ACHN (cell line): Measurements from ENCODE around the gene CLDN5.
"Not testable (repeated sequence)": the region's sequence is repeated elsewhere in the genome, so short reads cannot be mapped to it uniquely, and the experiment has no call there.

Experiments
- DNase-seq: peaks from one replicate; pipeline ENCODE4 v3.0.0-alpha.2; 2015
- in situ Hi-C: cut with HindIII; loops from 2 replicates; pipeline ENCODE4 v1.10.0; 2017; ENCODE audit warnings: low sequenced_read_pairs, low pct_ligation_motif_present, low pct_unique_long_range_greater_than_20kb

The CLDN5 gene

DNA sequence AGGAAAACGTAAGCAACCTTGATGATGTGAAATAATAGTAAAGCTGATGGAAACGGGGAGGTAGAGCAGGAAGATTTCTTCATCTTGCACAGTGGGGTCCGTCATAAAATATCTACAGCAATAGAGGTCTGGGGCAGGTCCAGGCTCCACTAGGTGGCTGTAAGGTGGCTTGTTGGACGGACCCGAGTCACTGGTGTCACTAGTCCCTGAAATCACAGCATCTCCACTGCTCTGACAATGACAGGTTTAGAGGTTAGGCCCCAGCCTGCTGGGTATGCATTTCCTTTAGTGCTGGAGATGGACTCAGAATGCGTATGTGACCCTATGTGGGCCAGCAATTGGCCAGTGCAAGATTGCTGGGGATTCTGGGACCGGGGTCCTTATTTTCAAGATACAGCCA, 25.2 kb upstream of the CLDN5 start:
- in situ Hi-C loops = no loop called here
- no peak for DNase-seq

DNA sequence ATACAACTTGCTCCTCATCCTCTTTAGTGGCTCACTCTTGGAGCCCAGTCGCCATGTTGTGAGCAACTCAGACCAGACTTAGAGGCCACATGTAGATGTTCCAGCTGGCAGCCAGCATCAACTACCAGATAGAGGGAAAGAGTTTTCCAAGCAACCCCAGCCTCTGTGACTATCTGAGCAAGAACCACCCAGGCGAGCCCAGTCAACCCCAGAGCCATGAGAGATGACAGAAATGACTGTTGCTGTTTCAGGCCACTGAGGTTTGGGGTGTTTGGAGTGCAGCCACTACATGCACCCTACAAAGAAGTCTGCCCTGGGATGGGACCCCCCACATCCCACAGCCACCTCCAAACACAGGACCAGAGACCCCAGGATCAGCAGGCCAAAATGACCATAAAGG, 24.8 kb upstream of the CLDN5 start:
- DNase-seq = no peak
- in situ Hi-C loops = no loop called here

DNA sequence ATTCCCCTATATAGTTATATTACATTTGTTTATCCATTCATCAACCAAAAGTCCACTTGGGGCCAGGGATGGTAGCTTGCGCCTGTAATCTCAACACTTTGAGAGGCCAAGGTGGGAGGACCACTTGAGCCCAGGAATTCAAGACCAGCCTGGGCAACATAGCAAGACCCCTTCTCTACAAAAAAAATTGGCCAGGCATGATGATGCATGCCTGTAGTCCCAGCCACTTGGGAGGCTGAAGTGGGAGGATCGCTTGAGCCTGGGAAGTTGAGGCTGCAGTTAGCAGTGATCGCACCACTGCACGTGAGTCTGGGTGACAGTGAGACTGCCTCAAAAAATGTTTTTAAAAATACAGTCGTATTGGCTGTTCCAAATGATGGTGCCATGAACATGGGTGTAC, 24.2 kb upstream of the CLDN5 start:
- DNase-seq, in situ Hi-C loops: not testable (repeated sequence)

DNA sequence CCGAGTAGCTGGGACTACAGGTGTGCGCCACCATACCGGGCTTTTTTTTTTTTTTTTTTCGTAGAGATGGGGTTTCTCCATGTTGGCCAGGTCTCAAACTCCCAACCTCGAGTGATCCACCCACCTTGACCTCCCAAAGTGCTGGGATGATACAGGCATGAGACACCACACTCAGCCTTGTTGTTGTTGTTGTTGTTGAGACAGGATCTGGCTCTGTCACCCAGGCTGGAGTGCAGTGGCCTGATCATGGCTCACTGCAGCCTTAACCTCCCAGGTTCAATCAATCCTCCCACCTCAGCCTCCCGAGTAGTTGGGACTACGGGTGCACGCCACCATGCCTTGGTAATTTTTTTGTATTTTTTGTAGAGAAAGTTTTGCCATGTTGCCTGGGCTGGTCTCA, 23.4 kb upstream of the CLDN5 start:
- in situ Hi-C loops = no loop called here
- DNase-seq = no peak

DNA sequence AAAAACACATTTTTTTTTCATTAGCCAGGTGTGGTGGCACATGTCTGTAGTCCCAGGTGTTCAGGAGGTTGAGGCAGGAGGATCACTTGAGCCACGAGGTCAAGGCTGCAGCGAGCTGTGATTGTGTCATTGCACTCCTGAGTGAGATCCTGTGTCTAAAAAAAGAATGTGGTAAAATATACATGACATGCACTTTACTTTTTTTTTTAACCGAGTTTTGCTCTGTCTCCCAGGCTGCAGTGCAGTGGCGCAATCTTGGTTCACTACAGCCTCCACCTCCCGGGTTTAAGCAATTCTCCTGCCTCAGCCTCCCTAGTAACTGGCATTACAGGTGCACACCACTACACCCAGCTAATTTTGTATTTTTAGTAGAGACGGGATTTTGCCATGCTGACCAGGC, 22.5 kb upstream of the CLDN5 start:
- in situ Hi-C loops = no loop called here
- no peak for DNase-seq

DNA sequence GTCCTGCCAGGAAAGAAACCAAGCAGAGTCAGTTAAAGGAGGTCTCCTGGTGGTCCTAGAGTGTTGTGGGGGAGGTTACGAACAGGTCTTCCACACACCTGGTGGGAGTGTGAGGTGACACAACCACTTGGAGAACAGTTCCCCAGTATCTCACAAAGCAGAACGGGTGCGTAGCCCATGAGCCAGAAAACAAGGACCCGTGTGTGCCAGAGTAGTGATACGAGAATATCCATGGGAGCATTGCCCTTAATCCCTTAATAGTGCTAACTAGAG, 21.7 kb upstream of the CLDN5 start:
- in situ Hi-C loops = no loop called here
- no peak for DNase-seq

DNA sequence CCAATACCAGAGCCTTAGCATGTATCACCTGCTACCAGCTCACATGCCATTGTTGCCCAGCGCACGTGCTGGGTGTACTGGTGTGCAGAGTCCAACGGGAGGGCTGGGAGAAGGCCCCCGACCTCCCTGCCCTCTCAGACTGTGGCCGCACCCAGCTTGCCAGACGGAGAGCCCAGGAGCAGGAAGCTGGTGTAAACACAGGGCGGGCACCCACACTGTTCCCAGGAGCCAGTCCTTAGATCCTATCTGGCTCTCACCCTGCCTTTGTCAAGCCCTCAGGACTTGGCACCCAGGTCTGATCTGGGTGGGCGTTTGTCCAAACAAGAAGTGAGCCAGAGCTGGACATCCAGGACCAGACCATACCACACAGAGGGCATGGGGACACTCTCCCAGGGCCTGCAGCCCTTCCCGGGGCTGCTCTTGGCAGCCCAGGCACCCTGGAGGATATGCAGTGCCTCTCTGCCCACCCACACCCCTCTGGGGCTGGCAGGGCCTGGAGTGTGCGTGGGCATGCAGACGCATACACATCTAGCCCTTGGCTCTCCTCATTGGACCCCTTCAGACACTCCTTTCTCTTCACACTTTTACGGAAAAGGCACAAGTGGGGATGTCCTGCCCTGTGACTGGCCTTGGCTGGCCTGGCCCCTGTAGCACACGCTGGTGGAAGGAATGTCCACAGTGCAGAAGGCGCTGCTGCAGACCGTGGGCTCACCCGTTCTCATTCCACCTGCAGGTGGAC, 19.9 kb upstream of the CLDN5 start:
- in situ Hi-C loops = no loop called here
- DNase-seq = no peak

DNA sequence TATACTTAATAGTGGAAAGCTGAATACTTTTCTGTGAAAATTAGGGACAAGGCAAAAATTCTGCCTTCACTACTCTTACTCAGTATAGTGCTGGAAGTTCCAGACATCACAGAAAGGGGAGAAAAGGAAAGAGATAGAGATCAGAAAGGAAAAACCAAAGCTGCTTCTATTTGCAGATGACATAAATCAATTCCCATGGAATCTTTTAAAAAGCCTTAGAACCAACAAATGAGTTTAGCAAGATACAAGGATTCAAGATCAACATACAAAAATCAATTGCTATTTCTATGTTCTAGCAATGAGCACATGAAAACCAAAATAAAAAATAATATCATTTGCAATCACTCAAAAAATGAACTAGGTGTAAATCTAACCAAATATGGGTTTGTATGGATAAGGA, 16.2 kb upstream of the CLDN5 start:
- in situ Hi-C loops = no loop called here

DNA sequence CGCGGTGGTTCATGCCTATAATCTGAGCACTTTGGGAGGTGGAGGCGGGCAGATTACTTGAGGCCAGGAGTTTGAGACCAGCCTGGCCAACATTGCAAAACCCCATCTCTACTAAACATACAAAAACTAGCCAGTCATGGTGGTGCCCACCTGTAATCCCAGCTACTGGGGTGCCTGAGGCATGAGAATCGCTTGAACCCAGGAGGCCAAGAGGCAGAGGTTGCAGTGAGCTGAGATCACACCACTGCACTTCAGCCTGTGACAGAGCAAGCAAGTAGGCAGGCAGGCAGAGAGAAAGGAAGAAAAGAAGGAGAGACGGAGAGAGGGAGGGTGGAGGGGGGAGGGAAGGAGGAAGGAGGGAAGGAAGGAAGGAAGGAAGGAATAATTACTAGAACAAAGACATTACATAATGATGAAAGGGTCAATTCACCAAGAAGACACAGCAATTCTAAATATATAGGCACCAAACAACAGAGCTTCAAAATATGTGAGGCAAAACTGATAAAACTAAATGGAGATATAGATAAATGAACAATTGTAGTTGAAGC, 13.8 kb upstream of the CLDN5 start:
- no peak for DNase-seq
- in situ Hi-C loops = no loop called here

More for the DNA sequence above, 16.2 kb upstream of the CLDN5 start:
- DNase-seq = no peak

DNA sequence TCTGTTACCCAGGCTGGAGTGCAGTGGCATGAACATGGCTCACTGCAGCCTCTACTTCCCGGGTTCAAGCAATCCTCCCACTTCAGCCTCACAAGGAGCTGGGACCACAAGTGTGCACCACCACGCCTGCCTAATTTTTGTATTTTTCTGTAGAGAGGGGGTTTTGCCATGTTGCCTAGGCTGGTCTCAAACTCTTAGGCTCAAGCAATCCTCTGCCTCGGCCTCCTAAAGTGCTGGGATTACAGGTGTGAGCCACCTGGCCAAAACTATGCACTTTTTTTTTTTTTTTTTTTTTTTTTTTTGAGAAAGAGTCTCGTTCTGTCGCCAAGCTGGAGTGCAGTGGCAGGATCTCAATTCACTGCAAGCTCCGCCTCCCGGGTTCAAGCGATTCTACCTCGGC, 12.4 kb upstream of the CLDN5 start:
- in situ Hi-C loops = no loop called here

DNA sequence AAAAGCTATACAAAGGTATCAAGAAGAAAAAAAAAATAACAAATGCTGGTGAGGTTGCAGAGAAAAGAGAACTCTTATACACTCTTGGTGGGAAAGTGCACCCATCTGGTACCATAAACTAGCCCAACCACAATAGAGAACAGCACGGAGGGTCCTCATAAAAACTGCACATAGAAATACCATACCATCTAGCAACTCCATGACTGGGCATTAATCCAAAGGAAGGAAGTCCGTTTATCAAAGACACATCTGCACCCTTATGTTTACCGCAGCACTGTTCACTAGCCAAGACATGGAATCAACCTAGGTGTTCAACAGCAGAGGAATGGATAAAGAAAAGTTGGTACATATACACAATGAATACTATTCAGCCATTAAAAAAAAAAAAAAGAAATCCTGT, 10.8 kb upstream of the CLDN5 start:
- DNase-seq = no peak
- in situ Hi-C loops = no loop called here

More for the DNA sequence above, 12.4 kb upstream of the CLDN5 start:
- DNase-seq = no peak

DNA sequence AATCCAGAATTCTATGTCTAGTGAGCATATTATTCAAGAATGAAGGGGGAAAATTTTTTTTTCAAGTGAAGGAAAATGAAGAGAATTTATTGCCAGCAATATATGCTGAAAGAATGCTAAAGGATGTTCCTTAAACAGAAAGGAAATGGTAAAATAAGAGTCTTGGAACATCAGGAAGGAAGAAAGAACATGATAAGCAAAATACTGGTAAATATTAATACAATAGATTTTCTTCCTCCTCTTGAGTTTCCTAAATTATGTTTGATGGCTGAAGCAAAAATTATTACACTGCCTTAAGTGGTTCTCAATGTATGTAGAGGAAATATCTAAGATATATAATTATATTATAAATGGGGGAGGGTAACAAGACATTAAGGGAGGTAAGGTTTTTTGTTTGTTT, 9.6 kb upstream of the CLDN5 start:
- in situ Hi-C loops = no loop called here
- DNase-seq = no peak

DNA sequence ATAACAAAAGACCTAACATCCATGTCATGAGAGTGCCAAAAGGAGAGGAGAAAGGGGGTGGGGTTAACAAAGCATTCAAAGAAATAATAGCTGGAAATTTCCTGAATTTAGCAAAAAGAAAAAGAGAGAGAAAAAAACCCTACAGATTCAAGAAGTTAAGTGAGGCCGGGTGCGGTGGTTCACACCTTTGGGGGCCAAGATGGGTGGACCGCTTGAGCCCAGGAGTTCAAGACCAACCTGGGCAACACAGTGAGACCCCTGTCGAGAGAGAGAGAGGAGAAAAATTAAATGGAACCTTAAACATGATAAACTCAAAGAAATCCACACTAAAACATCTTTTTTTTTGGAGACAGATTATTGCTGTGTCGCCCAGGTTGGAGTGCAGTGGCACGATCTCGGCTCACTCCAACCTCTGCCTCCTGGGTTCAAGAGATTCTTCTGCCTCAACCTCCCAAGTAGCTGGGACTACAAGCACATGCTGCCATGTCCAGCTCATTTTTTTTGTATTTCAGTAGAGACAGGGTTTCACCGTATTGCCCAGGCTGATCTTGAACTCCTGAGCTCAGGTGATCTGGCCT, 8.9 kb upstream of the CLDN5 start:
- in situ Hi-C loops = no loop called here
- no peak for DNase-seq

DNA sequence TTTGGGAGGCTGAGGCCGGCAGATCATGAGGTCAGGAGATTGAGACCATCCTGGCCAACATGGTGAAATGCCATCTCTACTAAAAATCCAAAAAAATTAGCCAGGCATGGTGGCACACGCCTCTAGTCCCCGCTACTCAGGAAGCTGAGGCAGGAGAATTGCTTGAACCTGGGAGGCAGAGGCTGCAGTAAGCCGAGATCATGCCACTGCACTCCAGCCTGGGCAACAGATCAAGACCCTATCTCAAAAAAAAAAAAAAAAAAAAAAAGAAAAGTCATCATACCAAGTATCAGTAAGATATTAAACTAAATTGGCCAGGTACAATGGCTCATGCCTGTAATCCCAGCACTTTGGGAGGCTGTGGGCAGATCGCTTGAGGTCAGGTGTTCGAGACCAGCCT, 7.1 kb upstream of the CLDN5 start:
- DNase-seq, in situ Hi-C loops: not testable (repeated sequence)

DNA sequence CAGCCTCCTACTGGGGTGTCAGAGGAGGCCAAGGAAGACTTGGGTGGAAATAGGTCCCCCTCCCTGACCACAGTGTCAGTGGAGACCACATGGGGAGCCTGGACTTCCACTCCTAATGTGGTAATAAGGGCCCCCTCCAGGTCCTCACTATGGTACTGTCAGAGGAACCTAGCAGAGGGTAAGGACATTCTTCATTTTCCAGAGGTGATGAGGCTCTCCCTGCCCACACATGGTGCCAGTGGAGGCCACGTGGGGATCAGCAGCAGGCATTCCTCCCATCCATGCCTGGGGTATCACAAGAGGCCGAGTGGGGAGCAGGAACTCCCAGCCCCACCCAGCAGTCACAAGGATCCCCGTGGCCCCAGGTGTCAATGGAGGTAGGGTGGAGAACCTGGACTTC, 6.5 kb upstream of the CLDN5 start:
- in situ Hi-C loops = no loop called here
- no peak for DNase-seq

DNA sequence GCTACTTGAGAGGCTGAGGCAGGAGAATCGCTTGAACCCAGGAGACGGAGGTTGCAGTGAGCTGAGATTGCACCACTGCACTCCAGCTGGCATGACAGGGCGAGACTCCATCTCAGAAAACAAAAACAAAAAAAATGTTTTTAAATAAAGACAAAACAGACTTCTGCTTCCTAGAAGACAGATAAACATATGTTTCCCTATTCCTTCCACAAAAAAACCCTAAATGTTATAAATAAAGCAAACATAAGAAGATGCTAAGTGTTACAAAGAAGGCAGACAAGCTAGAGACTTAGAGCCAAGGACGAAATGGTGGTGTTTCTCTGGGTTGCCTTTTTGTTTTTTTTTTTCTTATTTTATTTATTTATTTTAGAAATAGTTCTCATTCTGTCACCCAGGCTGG, 5.6 kb upstream of the CLDN5 start:
- no peak for DNase-seq
- in situ Hi-C loops = no loop called here

DNA sequence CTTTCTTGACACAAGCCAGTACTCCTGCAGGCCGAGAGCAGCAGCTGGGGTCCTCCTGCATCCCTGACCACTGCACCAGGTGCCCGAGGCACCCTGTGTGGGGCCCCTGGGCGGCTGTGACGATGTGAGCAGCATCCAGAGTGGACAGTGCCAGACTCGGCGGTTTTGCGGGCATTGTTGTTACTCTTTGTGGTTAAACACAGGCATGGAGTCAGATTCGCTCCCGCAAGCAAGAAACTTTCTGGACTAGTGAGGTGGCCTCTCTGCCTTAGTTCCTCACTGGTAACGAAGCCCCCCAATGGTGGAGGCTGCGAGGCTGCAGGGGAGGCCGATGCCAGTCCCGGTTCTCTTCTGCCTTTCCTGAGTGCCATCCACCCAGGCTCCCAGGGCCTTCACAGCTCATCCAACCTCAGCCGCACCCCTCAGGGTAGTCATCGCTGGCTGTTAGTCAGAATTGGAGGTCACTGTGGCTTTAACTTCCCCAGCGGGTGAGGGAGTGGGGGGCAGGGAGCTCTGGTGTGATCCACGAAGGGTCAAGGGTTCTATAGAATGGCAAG, 3.7 kb upstream of the CLDN5 start:
- in situ Hi-C loops = no loop called here

DNA sequence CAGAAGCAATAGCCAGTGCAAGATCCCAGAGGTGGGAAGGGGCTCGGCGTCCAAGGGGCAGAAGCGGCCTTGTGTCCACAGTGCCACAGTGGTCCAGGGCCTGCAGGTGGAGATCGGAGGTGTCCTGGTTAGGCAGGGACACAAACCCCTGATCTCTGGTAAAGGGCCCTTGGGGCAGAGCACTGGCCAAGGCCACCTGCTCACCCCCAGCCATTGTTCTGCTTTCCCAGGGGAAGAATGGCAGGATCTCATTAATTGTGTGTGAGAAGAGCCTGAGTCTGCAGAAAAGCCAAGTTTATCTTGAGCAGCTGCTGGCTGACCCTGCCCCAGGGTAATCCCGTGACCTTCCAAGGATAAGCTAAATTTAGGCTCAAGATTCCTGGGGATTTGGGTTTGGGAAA, 3.1 kb upstream of the CLDN5 start:
- no peak for DNase-seq

More for the DNA sequence above, 3.7 kb upstream of the CLDN5 start:
- DNase-seq = peak; percentile 2

DNA sequence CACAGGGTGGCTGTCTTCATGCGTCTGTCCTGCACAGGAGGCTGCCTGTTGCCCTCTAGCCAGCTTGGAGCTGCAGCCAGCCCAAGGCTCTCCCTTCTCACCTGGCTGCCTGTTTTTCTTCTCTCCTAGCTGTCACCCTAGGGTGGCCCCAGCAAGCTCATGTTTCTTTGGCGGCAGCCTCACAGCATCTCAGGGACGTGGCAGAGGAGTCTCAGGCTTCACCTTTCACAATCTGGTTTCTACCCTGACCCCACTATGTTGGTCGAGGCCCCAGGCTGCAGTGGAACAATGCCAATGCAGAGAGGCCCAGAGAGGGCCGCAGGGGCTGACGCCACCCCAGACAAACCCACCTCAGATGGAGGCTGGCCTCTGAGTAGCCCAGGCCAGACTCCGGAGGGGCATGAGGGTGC, 2.5 kb upstream of the CLDN5 start:
- DNase-seq = no peak
- in situ Hi-C loops = no loop called here

More for the DNA sequence above, 3.1 kb upstream of the CLDN5 start:
- in situ Hi-C loops = no loop called here

DNA sequence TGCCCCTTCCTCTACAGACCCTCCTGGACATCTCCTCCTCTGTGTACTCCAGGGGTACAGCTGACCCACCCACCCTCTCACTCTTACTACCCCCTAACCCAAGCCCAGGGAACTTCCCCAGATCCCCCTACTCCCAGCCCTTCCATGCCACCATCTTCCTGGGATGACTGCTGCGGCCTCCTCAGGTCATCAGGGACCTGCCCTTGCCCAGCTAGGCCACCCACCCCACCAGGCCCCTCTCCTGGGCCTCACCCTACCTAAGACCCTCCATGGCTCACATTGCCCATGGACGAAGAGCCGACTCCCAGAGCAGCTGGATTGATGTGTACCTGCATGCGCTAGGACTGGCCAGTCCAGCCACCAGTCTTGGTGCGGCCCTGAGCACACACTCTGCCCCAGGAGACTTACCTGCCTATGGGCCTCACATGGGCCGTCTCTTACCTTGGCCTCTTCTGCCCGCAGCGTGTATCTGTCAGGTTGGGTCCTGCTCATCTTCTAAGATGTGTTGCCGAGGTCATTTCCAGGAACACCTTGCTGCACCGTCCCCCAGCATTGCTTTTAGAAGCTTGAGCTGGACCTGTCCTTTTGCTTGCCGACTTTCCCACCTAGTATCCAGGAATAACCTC, 2.0 kb upstream of the CLDN5 start:
- in situ Hi-C loops = no loop called here
- no peak for DNase-seq
